HG03460 (cell line): ENCODE results near the gene FBXO46.

Experiments
- ATAC-seq: cut with Tn5 transposase; IDR thresholded peaks from one replicate; pipeline ENCODE4 v1.9.1; 2021; ENCODE audit not compliant: unreplicated experiment

The FBXO46 gene

GRCh38 chr19:45730368-45731288, at the start of gene FBXO46:
Gene FBXO46, minus strand, starts transcription at chr19:45730896. Its CDS starts 17,401 bp downstream, at chr19:45713495.
- peak; percentile 90 for ATAC-seq

GRCh38 chr19:45780146-45780447, 49.4 kb upstream of the FBXO46 start:
- no peak for ATAC-seq

- peak; percentile 78 for ATAC-seq
Measured at GRCh38 chr19:45779231-45780145, 48.8 kb upstream of the FBXO46 start.

- no peak for ATAC-seq
Measured at GRCh38 chr19:45778010-45778661, 47.4 kb upstream of the FBXO46 start.

- no peak for ATAC-seq
Measured at GRCh38 chr19:45777395-45777961, 46.8 kb upstream of the FBXO46 start.

GRCh38 chr19:45774765-45775164, 44.1 kb upstream of the FBXO46 start:
- ATAC-seq = no peak

GRCh38 chr19:45773384-45773783, 42.7 kb upstream of the FBXO46 start:
- no peak for ATAC-seq

GRCh38 chr19:45772912-45773311, 42.2 kb upstream of the FBXO46 start:
- ATAC-seq = no peak

GRCh38 chr19:45772130-45772840, 41.6 kb upstream of the FBXO46 start:
- ATAC-seq = no peak

- ATAC-seq = no peak
Measured at GRCh38 chr19:45771311-45771933, 40.7 kb upstream of the FBXO46 start.

GRCh38 chr19:45770192-45771101, 39.8 kb upstream of the FBXO46 start:
- peak; percentile 44 for ATAC-seq

GRCh38 chr19:45769821-45770191, 39.1 kb upstream of the FBXO46 start:
- no peak for ATAC-seq

- peak; percentile 45 for ATAC-seq
Measured at GRCh38 chr19:45768984-45769782, 38.5 kb upstream of the FBXO46 start, which contains the start of gene SIX5. Gene SIX5, minus strand, starts transcription at chr19:45769252. Its CDS starts 408 bp downstream, at chr19:45768844.

- ATAC-seq = no peak
Measured at GRCh38 chr19:45768655-45768983, 37.9 kb upstream of the FBXO46 start.

GRCh38 chr19:45767881-45768654, 37.4 kb upstream of the FBXO46 start:
- ATAC-seq = no peak

- ATAC-seq = no peak
Measured at GRCh38 chr19:45767410-45767880, 36.7 kb upstream of the FBXO46 start.

- ATAC-seq = no peak
Measured at GRCh38 chr19:45766869-45767346, 36.2 kb upstream of the FBXO46 start.
